Pancreas (tissue), 10 donors: ENCODE results near the gene HCST. TPM values are rescaled to one million over a fixed set of nuclear protein-coding genes. Genes with fewer than 3 reads are reported as not detected.

ENCODE experiments used
- ATAC-seq, 4 donors: fragments of 200-7000 bp; cut with Tn5 transposase; one replicate each; pipeline versions ENCODE4 v1.8.0 to v1.9.1; 2020; ENCODE audit warnings: mild to moderate bottlenecking in 4 of 4, moderate library complexity in 4 of 4
- DNase-seq, 6 donors: peaks; one replicate each; pipeline ENCODE4 v3.0.0-alpha.2; 2020
- FAIRE-seq: peaks from 2 replicates; lab custom pipeline; 2012; peaks lifted over from hg19 to GRCh38; lab: Jason Lieb, UNC
- H3K27ac ChIP-seq, 4 donors: fragments of 200-600 bp; sonication (generic); 1 replicate in 3 of 4; 2 replicates in 1 of 4; pipeline versions ENCODE4 v1.5.0 to v1.8.0; 2020
- H3K27me3 ChIP-seq, 4 donors: fragments of 200-600 bp; one replicate each; pipeline ENCODE4 v1.8.0; 2021
- H3K36me3 ChIP-seq, 3 donors: fragments of 200-600 bp; sonication (generic) in 1 of 3; one replicate each; pipeline versions ENCODE4 v1.5.0 to v1.8.0; 2020 to 2021
- H3K4me1 ChIP-seq, 3 donors: fragments of 200-600 bp; one replicate each; pipeline ENCODE4 v1.8.0; 2021
- H3K4me3 ChIP-seq, 4 donors: fragments of 200-600 bp; sonication (generic) in 2 of 4; one replicate each; pipeline versions ENCODE4 v1.5.0 to v1.8.0; 2020 to 2021
- H3K9me3 ChIP-seq, 4 donors: fragments of 200-600 bp; one replicate each; pipeline ENCODE4 v1.8.0; 2021
- WGBS, 2 donors: extraction: QIAGEN DNeasy Blood & Tissue Kit; methylation state at CpG; one replicate each; pipeline ENCODE4 v1.1.7; 2013; 5-methylcytosine and 5-hydroxymethylcytosine counted together
- intact Hi-C, 3 donors: fragments of 100-400 bp; cut with DNase I; formaldehyde crosslinking; loops; one replicate each; pipeline versions ENCODE4 v1.11.1 to v1.14.2; 2022
- polyA plus RNA-seq, 2 donors: library from polyadenylated mRNA; stranded (reverse); fragments of 200-250 nt; gene quantifications; one replicate each; pipeline ENCODE4 v1.2.3, GENCODE V29; 2013
- total RNA-seq, 6 donors: library from RNA; stranded (reverse); fragmentation: NEBNext Ultra II Directional in 4 of 6; extraction: Animal tissue kit (Norgen Biotek cat#: 25700) in 4 of 6; gene quantifications; one replicate each; pipeline versions ENCODE4 v1.2.1 to v1.2.4, GENCODE V29; 2021 to 2023
- TF ChIP-seq, protein P1 (sequence below), 4 donors: fragments of 200-600 bp; sonication (generic) in 3 of 4; IDR thresholded peaks; one replicate each; pipeline versions ENCODE4 v1.5.0 to v1.8.0; 2021; ENCODE audit warnings: antibody characterized with exemption in 4 of 4
- donor health status: healthy with polysubstance abuse.
- donor health status: DM: no; HTN: no; CAD: no; lungs with moderate emphysema.
- donor health status: DM: no; HTN: no; CAD: no.
- donor health status: control.
- donor health status: control.
- donor health status: Bipolar disorder and iron deficiency.
- donor health status: DM: yes; HTN: yes; CAD: no.
- donor health status: DM: no; HTN: no; CAD: no.
- donor health status: DM: no; HTN: no; CAD: no.
- donor health status: DM: yes; HTN: yes; CAD: no.

Gene HCST
- total and polyA plus RNA-seq, 8 donors = 0.46 to 10.2 (median 2.2) TPM

DNA sequence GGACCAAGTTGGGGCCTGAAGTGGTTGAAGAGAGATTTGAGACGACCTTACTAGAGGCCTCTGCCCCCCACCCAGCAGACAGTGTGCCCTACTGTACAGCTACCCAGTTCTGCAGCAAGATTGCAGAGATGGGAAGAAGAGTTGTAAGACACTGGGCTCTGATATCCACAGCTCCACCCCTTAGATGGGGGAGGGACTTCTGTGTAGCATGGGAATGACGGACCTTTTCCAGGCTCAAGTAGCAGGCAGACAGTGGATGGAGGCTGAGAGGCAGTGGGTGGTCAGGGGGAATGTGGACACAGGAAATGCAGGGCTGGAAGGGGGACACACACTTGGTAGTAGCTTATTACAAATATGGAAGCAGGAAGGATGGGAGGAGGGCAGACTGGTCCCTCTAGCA, 46.8 kb downstream of the HCST start:
- FAIRE-seq (no peak), ATAC-seq (no peak), DNase-seq (no peak)
- intact Hi-C loops = no loop called here
- Histone ChIP-seq H3K36me3 (no peaks in the 10 kb centered on the region), H3K9me3 (no peaks in the 10 kb centered on the region), H3K27me3 (no peaks in the 10 kb centered on the region), H3K4me1 (no peaks in the 10 kb centered on the region), H3K27ac (no peak overlapping the region), H3K4me3 (no peak overlapping the region)
- TF ChIP-seq, protein P1, sequence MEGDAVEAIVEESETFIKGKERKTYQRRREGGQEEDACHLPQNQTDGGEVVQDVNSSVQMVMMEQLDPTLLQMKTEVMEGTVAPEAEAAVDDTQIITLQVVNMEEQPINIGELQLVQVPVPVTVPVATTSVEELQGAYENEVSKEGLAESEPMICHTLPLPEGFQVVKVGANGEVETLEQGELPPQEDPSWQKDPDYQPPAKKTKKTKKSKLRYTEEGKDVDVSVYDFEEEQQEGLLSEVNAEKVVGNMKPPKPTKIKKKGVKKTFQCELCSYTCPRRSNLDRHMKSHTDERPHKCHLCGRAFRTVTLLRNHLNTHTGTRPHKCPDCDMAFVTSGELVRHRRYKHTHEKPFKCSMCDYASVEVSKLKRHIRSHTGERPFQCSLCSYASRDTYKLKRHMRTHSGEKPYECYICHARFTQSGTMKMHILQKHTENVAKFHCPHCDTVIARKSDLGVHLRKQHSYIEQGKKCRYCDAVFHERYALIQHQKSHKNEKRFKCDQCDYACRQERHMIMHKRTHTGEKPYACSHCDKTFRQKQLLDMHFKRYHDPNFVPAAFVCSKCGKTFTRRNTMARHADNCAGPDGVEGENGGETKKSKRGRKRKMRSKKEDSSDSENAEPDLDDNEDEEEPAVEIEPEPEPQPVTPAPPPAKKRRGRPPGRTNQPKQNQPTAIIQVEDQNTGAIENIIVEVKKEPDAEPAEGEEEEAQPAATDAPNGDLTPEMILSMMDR (IDR thresholded peaks at IDR 0.05) = no peak
- 12 to 18% methylated on average over 2 of the region's 2 CpGs for WGBS, 2 donors

Other genes starting within 250 kb of the HCST start
- not detected for gene UPK1A, start 236.0 kb upstream of the HCST start, total RNA-seq
- under 1 TPM in 1 of 2 donors, not detected in 1; 0.16 TPM for gene UPK1A, start 236.0 kb upstream of the HCST start, polyA plus RNA-seq
- gene ZBTB32, start 198.0 kb upstream of the HCST start, total RNA-seq = under 1 TPM in 1 of 6 donors, not detected in 5; 0.13 TPM
- gene ZBTB32, start 198.0 kb upstream of the HCST start, polyA plus RNA-seq = under 1 TPM in 1 of 2 donors, not detected in 1; 0.14 TPM
- 10 to 100 TPM; 16.7 to 28.4 (median 23.8) TPM for gene KMT2B, start 184.5 kb upstream of the HCST start, total RNA-seq
- 10 to 100 TPM; 56.0 to 59.9 TPM for gene KMT2B, start 184.5 kb upstream of the HCST start, polyA plus RNA-seq
- gene IGFLR1, start 160.1 kb upstream of the HCST start, total RNA-seq = 1 to 10 TPM; 1.3 to 9.4 (median 6.4) TPM
- gene IGFLR1, start 160.1 kb upstream of the HCST start, polyA plus RNA-seq = 10 to 100 TPM in 1 of 2 donors, 1 to 10 TPM in 1; 7.4 to 17.3 TPM
- 10 to 100 TPM in 5 of 6 donors, 1 to 10 TPM in 1; 9.7 to 14.3 (median 11.7) TPM for gene U2AF1L4, start 157.1 kb upstream of the HCST start, total RNA-seq
- gene U2AF1L4, start 157.1 kb upstream of the HCST start, polyA plus RNA-seq = 100 to 1,000 TPM in 1 of 2 donors, 10 to 100 TPM in 1; 62.7 to 124 TPM
- 10 to 100 TPM; 26.7 to 38.2 (median 35.1) TPM for gene PSENEN, start 156.9 kb upstream of the HCST start, total RNA-seq
- 10 to 100 TPM; 53.5 to 64.6 TPM for gene PSENEN, start 156.9 kb upstream of the HCST start, polyA plus RNA-seq
- 1 to 10 TPM; 1.7 to 5.5 (median 3.7) TPM for gene LIN37, start 154.0 kb upstream of the HCST start, total RNA-seq
- 10 to 100 TPM; 41.2 to 44.0 TPM for gene LIN37, start 154.0 kb upstream of the HCST start, polyA plus RNA-seq
- gene HSPB6, start 145.5 kb upstream of the HCST start, total RNA-seq = 10 to 100 TPM in 3 of 6 donors, 1 to 10 TPM in 3; 3.4 to 16.4 (median 11.7) TPM
- 10 to 100 TPM; 42.2 to 59.8 TPM for gene HSPB6, start 145.5 kb upstream of the HCST start, polyA plus RNA-seq
- gene PROSER3, start 144.4 kb upstream of the HCST start, total RNA-seq = 1 to 10 TPM; 7.2 to 9.9 (median 8.6) TPM
- gene PROSER3, start 144.4 kb upstream of the HCST start, polyA plus RNA-seq = 10 to 100 TPM in 1 of 2 donors, 1 to 10 TPM in 1; 7.8 to 19.6 TPM
- gene ARHGAP33, start 127.0 kb upstream of the HCST start, total RNA-seq = 10 to 100 TPM in 2 of 6 donors, 1 to 10 TPM in 4; 2.7 to 13.9 (median 8.0) TPM
- gene ARHGAP33, start 127.0 kb upstream of the HCST start, polyA plus RNA-seq = 10 to 100 TPM; 23.8 to 39.6 TPM
- 1 to 10 TPM in 5 of 6 donors, under 1 TPM in 1; 0.95 to 6.4 (median 2.7) TPM for gene PRODH2, start 89.7 kb upstream of the HCST start, total RNA-seq
- gene PRODH2, start 89.7 kb upstream of the HCST start, polyA plus RNA-seq = 10 to 100 TPM; 13.8 to 21.5 TPM
- gene NPHS1, start 50.0 kb upstream of the HCST start, total RNA-seq = 10 to 100 TPM; 11.5 to 21.3 (median 15.1) TPM
- gene NPHS1, start 50.0 kb upstream of the HCST start, polyA plus RNA-seq = 10 to 100 TPM; 17.1 to 32.3 TPM
- 10 to 100 TPM; 28.5 to 89.0 (median 47.9) TPM for gene KIRREL2, start 45.6 kb upstream of the HCST start, total RNA-seq
- gene KIRREL2, start 45.6 kb upstream of the HCST start, polyA plus RNA-seq = 10 to 100 TPM; 38.1 to 49.7 TPM
- 10 to 100 TPM; 39.2 to 71.8 (median 47.1) TPM for gene APLP1, start 34.0 kb upstream of the HCST start, total RNA-seq
- gene APLP1, start 34.0 kb upstream of the HCST start, polyA plus RNA-seq = 100 to 1,000 TPM; 100 to 154 TPM
- 10 to 100 TPM in 1 of 6 donors, 1 to 10 TPM in 5; 3.1 to 10.4 (median 4.2) TPM for gene NFKBID, start 2.0 kb upstream of the HCST start, total RNA-seq
- 10 to 100 TPM; 15.7 to 16.7 TPM for gene NFKBID, start 2.0 kb upstream of the HCST start, polyA plus RNA-seq
- 10 to 100 TPM in 3 of 6 donors, 1 to 10 TPM in 3; 2.5 to 73.8 (median 11.0) TPM for gene TYROBP, start 5.8 kb downstream of the HCST start, total RNA-seq
- 10 to 100 TPM; 17.4 to 22.8 TPM for gene TYROBP, start 5.8 kb downstream of the HCST start, polyA plus RNA-seq
- 1 to 10 TPM; 4.9 to 9.8 (median 6.2) TPM for gene LRFN3, start 33.8 kb downstream of the HCST start, total RNA-seq
- 1 to 10 TPM; 6.7 to 7.6 TPM for gene LRFN3, start 33.8 kb downstream of the HCST start, polyA plus RNA-seq
- 10 to 100 TPM in 5 of 6 donors, 1 to 10 TPM in 1; 8.7 to 16.6 (median 10.8) TPM for gene SDHAF1, start 92.7 kb downstream of the HCST start, total RNA-seq
- gene SDHAF1, start 92.7 kb downstream of the HCST start, polyA plus RNA-seq = 10 to 100 TPM; 15.8 to 21.0 TPM
- 1 to 10 TPM; 2.6 to 5.9 (median 4.3) TPM for gene SYNE4, start 106.3 kb downstream of the HCST start, total RNA-seq
- gene SYNE4, start 106.3 kb downstream of the HCST start, polyA plus RNA-seq = 10 to 100 TPM in 1 of 2 donors, 1 to 10 TPM in 1; 7.3 to 14.3 TPM
- gene ALKBH6, start 111.7 kb downstream of the HCST start, total RNA-seq = 10 to 100 TPM in 1 of 6 donors, 1 to 10 TPM in 5; 2.6 to 10.9 (median 4.9) TPM
- 10 to 100 TPM; 15.4 to 22.8 TPM for gene ALKBH6, start 111.7 kb downstream of the HCST start, polyA plus RNA-seq
- gene CLIP3, start 130.3 kb downstream of the HCST start, total RNA-seq = 1 to 10 TPM; 1.2 to 5.7 (median 2.5) TPM
- 1 to 10 TPM; 3.0 to 9.1 TPM for gene CLIP3, start 130.3 kb downstream of the HCST start, polyA plus RNA-seq
- 1 to 10 TPM in 5 of 6 donors, under 1 TPM in 1; 0.88 to 2.7 (median 1.8) TPM for gene THAP8, start 151.8 kb downstream of the HCST start, total RNA-seq
- 1 to 10 TPM; 3.0 to 3.2 TPM for gene THAP8, start 151.8 kb downstream of the HCST start, polyA plus RNA-seq
- under 1 TPM; 0.12 to 0.47 (median 0.26) TPM for gene WDR62, start 152.4 kb downstream of the HCST start, total RNA-seq
- gene WDR62, start 152.4 kb downstream of the HCST start, polyA plus RNA-seq = under 1 TPM; 0.42 to 0.49 TPM
- not detected for gene OVOL3, start 208.6 kb downstream of the HCST start, total RNA-seq
- gene OVOL3, start 208.6 kb downstream of the HCST start, polyA plus RNA-seq = not detected
- gene POLR2I, start 212.3 kb downstream of the HCST start, total RNA-seq = 10 to 100 TPM; 29.8 to 40.6 (median 35.3) TPM
- gene POLR2I, start 212.3 kb downstream of the HCST start, polyA plus RNA-seq = 10 to 100 TPM; 45.7 to 58.0 TPM
- 10 to 100 TPM; 22.3 to 65.0 (median 32.3) TPM for gene TBCB, start 212.9 kb downstream of the HCST start, total RNA-seq
- gene TBCB, start 212.9 kb downstream of the HCST start, polyA plus RNA-seq = 100 to 1,000 TPM in 1 of 2 donors, 10 to 100 TPM in 1; 72.6 to 131 TPM
- gene CAPNS1, start 237.5 kb downstream of the HCST start, total RNA-seq = 100 to 1,000 TPM; 124 to 273 (median 175) TPM
- 100 to 1,000 TPM; 260 to 271 TPM for gene CAPNS1, start 237.5 kb downstream of the HCST start, polyA plus RNA-seq
- gene COX7A1, start 249.9 kb downstream of the HCST start, total RNA-seq = 10 to 100 TPM in 5 of 6 donors, 1 to 10 TPM in 1; 4.1 to 25.3 (median 15.1) TPM
- 10 to 100 TPM; 13.6 to 31.0 TPM for gene COX7A1, start 249.9 kb downstream of the HCST start, polyA plus RNA-seq